ENCODE results near the gene TMEM217. TPM values are rescaled to one million over a fixed set of nuclear protein-coding genes. Genes with fewer than 3 reads are reported as not detected.
A peak's percentile ranks its signal among the peaks of the same experiment; 100 is the strongest.

Gene TMEM217
- total RNA-seq, 1 donor: 3.3 TPM

GRCh38 chr6:37244430-37245310 lies 13.3 kb downstream of the TMEM217 start:
- TF ChIP-seq CTCF (IDR thresholded peaks at IDR 0.05; ENCODE audit: extremely low read depth, low read depth, low read length): no peak
- DNase-seq (ENCODE audit: insufficient read length, low spot score, missing footprints): peak; percentile 43
- no peaks in the 10 kb centered on the region for H3K27me3 ChIP-seq (ENCODE audit: insufficient read depth, low read length)
- H4K20me1 ChIP-seq (ENCODE audit: insufficient read depth, low read length): no peaks in the 10 kb centered on the region
- peaks cover 67% of the 10 kb centered on the region for H3K4me1 ChIP-seq (ENCODE audit: insufficient read depth, low read length)
- no peak overlapping the region for H2AFZ ChIP-seq (ENCODE audit: low read length)
- H3K4me3 ChIP-seq (ENCODE audit: insufficient read depth, low read length): peak overlapping the region; percentile 1
- peak overlapping the region; percentile 98 for H3K27ac ChIP-seq (ENCODE audit: low read depth, low read length)
- no peaks in the 10 kb centered on the region for H3K79me2 ChIP-seq (ENCODE audit: insufficient read depth, low read length)
- no peaks in the 10 kb centered on the region for H3K9me3 ChIP-seq (ENCODE audit: low read depth, low read length)
- peak overlapping the region; percentile 38 for H3K4me2 ChIP-seq (ENCODE audit: insufficient read depth, low read length)
- H3K36me3 ChIP-seq (ENCODE audit: insufficient read depth, low read length): no peaks in the 10 kb centered on the region

- H3K79me2 ChIP-seq (ENCODE audit: insufficient read depth, low read length): no peaks in the 10 kb centered on the region
- H3K4me2 ChIP-seq (ENCODE audit: insufficient read depth, low read length): peak overlapping the region; percentile 25
- no peaks in the 10 kb centered on the region for H3K36me3 ChIP-seq (ENCODE audit: insufficient read depth, low read length)
- no peaks in the 10 kb centered on the region for H4K20me1 ChIP-seq (ENCODE audit: insufficient read depth, low read length)
- no peak for DNase-seq (ENCODE audit: insufficient read length, low spot score, missing footprints)
- TF ChIP-seq CTCF (IDR thresholded peaks at IDR 0.05; ENCODE audit: extremely low read depth, low read depth, low read length): no peak
- no peaks in the 10 kb centered on the region for H3K27me3 ChIP-seq (ENCODE audit: insufficient read depth, low read length)
- no peaks in the 10 kb centered on the region for H3K9me3 ChIP-seq (ENCODE audit: low read depth, low read length)
- no peak overlapping the region for H2AFZ ChIP-seq (ENCODE audit: low read length)
- no peak overlapping the region for H3K4me3 ChIP-seq (ENCODE audit: insufficient read depth, low read length)
- peaks cover 74% of the 10 kb centered on the region for H3K4me1 ChIP-seq (ENCODE audit: insufficient read depth, low read length)
- peak overlapping the region; percentile 98 for H3K27ac ChIP-seq (ENCODE audit: low read depth, low read length)
Measured at GRCh38 chr6:37243816-37244370, 14.1 kb downstream of the TMEM217 start.

- Histone ChIP-seq H2AFZ (ENCODE audit: low read length) (no peak overlapping the region), H3K9me3 (ENCODE audit: low read depth, low read length) (no peaks in the 10 kb centered on the region), H3K27me3 (ENCODE audit: insufficient read depth, low read length) (no peaks in the 10 kb centered on the region), H3K4me2 (ENCODE audit: insufficient read depth, low read length) (peak overlapping the region; percentile 59), H3K79me2 (ENCODE audit: insufficient read depth, low read length) (no peaks in the 10 kb centered on the region), H4K20me1 (ENCODE audit: insufficient read depth, low read length) (no peaks in the 10 kb centered on the region), H3K4me3 (ENCODE audit: insufficient read depth, low read length) (no peak overlapping the region), H3K36me3 (ENCODE audit: insufficient read depth, low read length) (no peaks in the 10 kb centered on the region), H3K27ac (ENCODE audit: low read depth, low read length) (peak overlapping the region; percentile 98), H3K4me1 (ENCODE audit: insufficient read depth, low read length) (peaks cover 80% of the 10 kb centered on the region)
- DNase-seq (ENCODE audit: insufficient read length, low spot score, missing footprints): no peak
- no peak for TF ChIP-seq CTCF (IDR thresholded peaks at IDR 0.05; ENCODE audit: extremely low read depth, low read depth, low read length)
Measured at GRCh38 chr6:37243131-37243815, 14.7 kb downstream of the TMEM217 start.
